Measurements from ENCODE around the gene HLA-E. TPM values are rescaled to one million over a fixed set of nuclear protein-coding genes. Genes with fewer than 3 reads are reported as not detected.
A peak's percentile ranks its signal among the peaks of the same experiment; 100 is the strongest.

The HLA-E gene
- total RNA-seq, 5 donors from 2014 or later (not counting 1 experiment from before 2014, with no cell fraction given): 1,114 to 1,417 (median 1,253) TPM

DNA sequence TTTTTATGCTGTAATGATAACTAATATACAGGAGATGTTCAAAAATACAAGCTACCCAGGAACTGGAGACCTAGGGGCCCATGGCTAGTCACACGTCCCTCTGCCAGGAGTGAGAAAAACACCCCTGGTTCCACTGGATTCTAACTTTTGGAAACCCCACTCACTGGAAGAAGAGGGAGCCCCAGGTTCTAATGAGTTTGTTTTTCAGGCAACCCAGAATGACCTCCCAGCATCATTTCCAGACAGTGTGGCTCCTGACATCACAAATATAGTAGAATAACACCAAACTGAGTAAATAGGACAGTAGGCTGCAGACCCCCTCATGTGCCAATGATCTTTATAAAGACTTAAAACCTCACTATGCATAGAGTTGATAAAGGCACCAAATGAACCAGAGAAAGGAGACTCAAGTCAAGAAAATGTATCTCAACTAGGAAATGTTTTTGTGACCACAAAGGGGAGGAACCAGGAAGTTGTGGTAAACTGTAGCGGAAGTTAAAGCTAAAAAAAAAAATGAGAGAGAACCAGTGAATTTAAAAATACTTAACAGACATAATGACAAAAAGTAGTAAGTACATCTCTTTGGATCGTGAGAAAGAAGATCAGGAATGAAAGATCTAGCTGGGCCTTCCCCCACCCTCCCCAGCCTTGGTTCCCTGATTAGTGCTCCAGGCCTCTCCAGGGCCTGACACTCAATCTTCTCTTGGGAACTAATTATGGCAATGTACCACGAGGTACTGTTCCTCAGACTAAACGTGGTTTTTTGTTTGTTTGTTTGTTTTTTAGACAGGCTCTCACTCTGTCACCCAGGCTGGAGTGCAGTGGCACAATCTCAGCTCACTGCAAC lies 19.8 kb downstream of the HLA-E start:
- H3K27me3 Mint-ChIP-seq: no peaks in the 10 kb centered on the region
- DNase-seq (peak in 5 of 35 experiments; percentile 31 to 84 (median 45)), ATAC-seq (replicated peaks in 1 of 4) (peak; percentile 80 to 87 (median 85))
- H3K9me3 ChIP-seq: no peaks in the 10 kb centered on the region
- H3K27ac Mint-ChIP-seq: peak overlapping the region; percentile 80 to 86
- peaks cover 60 to 83% of the 10 kb centered on the region in 2 experiments for H3K4me1 ChIP-seq (ENCODE audit: control insufficient read depth in 1 of 2, extremely low read depth in 1 of 2, insufficient read depth in 2 of 2, low read length in 2 of 2)
- H3K4me3 ChIP-seq (ENCODE audit: control insufficient read depth in 1 of 2, extremely low read depth in 1 of 2, low read length in 1 of 2): peak overlapping the region; percentile 13 to 27
- H3K36me3 Mint-ChIP-seq: no peaks in the 10 kb centered on the region
- no peaks in the 10 kb centered on the region for H3K27me3 ChIP-seq (replicated peaks in 1 of 2; ENCODE audit: control insufficient read depth in 2 of 2, extremely low read depth in 1 of 2, insufficient read depth in 2 of 2, low read length in 1 of 2)
- no peaks in the 10 kb centered on the region for H3K36me3 ChIP-seq (ENCODE audit: control insufficient read depth in 2 of 2, extremely low read depth in 1 of 2, insufficient read depth in 1 of 2, low read length in 1 of 2)
- peak overlapping the region; percentile 10 to 73 (median 43) for H3K4me3 Mint-ChIP-seq
- ChIA-PET POLR2A (interaction anchor here (0.6 to 1.3 kb wide), 6 partner anchors 15 to 227 kb away, joined by 3 to 6 read pairs (median 4); no protein-coding TSS in a partner anchor), CTCF (interaction anchor here (0.5 to 3.8 kb wide), 12 partner anchors 13 to 366 kb away, joined by 3 to 17 read pairs (median 3); no protein-coding TSS in a partner anchor)
- H3K9me3 Mint-ChIP-seq: no peaks in the 10 kb centered on the region
- no CpG with 5 or more reads among the region's 5 CpGs for WGBS (ENCODE audit: insufficient coverage)
- H3K4me1 Mint-ChIP-seq: peaks cover 53 to 68% (median 59%) of the 10 kb centered on the region in 3 donors
- peak overlapping the region; percentile 65 for H3K27ac ChIP-seq (ENCODE audit: low read length)

DNA sequence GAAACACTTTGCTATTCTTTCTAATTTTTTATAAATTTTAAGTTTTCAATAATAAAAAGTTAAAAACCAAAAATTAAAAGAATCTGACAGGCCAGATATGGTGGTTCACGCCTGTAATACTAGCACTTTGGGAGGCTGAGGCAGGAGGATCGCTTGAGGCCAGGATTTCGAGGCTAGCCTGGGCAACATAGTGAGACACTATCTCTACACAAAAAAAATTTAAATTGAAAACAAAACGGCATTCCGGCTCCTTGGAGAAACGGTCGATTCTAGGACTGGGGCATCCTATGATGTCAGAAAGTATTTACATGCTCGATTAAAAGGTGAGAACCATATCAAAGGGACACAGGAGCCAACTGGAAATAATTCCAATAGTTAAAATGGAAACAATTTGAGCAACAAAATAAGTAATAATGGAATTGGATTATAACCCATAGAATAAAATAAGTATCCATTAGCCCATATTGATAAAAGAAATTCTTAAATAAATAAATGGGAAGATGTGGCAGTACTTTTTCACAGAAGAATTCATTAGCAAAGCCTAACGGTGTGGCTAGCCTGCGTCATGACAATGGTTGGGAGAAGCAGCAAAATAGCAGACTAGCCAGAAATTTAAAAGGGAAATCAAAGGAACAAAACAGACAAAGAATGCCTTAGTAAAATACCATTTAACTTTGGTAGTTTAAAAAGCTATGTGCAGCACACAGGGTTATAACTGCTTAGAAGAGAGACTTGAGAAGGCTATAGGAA lies 21.3 kb downstream of the HLA-E start:
- Mint-ChIP-seq H3K4me1 (peaks cover 68 to 81% (median 70%) of the 10 kb centered on the region in 3 donors), H3K36me3 (no peaks in the 10 kb centered on the region), H3K27me3 (no peaks in the 10 kb centered on the region), H3K4me3 (peak overlapping the region in 1 of 3 donors; percentile 73), H3K9me3 (no peaks in the 10 kb centered on the region), H3K27ac (peak overlapping the region; percentile 71)
- no peaks in the 10 kb centered on the region for H3K27me3 ChIP-seq (replicated peaks in 1 of 2; ENCODE audit: control insufficient read depth in 2 of 2, extremely low read depth in 1 of 2, insufficient read depth in 2 of 2, low read length in 1 of 2)
- peak overlapping the region; percentile 65 for H3K27ac ChIP-seq (ENCODE audit: low read length)
- ATAC-seq (replicated peaks in 1 of 4) (no peak), DNase-seq (no peak)
- H3K36me3 ChIP-seq (ENCODE audit: control insufficient read depth in 2 of 2, extremely low read depth in 1 of 2, insufficient read depth in 1 of 2, low read length in 1 of 2): no peaks in the 10 kb centered on the region
- ChIA-PET POLR2A (interaction anchor here (0.5 to 1.1 kb wide), 5 partner anchors 17 to 103 kb away, joined by 3 to 4 read pairs (median 3); partner anchors contain the start of gene ABCF1 (in 1 of the 2)), CTCF (interaction anchor here (0.5 to 3.8 kb wide), 4 partner anchors 17 to 37 kb away, joined by 3 to 17 read pairs (median 8); no protein-coding TSS in a partner anchor)
- peaks cover 65 to 91% of the 10 kb centered on the region in 2 experiments for H3K4me1 ChIP-seq (ENCODE audit: control insufficient read depth in 1 of 2, extremely low read depth in 1 of 2, insufficient read depth in 2 of 2, low read length in 2 of 2)
- H3K9me3 ChIP-seq: no peaks in the 10 kb centered on the region
- WGBS (ENCODE audit: insufficient coverage): 95% methylated on average over 7 of the region's 10 CpGs
- no peak overlapping the region for H3K4me3 ChIP-seq (ENCODE audit: control insufficient read depth in 1 of 2, extremely low read depth in 1 of 2, low read length in 1 of 2)

DNA sequence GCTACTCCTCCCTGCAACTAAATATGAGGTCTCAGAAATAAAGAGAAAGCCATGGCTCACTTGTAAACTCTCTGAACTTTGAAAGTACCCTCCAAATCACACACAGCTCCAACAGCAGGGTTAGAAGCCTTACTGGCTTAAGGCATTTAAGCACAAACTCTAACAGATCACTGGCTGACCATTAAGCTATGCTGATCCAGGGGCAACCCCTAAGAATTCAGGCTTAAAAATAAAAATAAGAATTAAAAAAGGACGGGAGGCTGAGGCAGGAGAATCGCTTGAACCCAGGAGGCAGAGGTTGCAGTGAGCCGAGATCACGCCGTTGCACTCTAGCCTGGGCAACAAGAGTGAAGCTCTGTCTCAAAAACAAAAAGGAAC lies 21.8 kb downstream of the HLA-E start:
- Mint-ChIP-seq H3K4me1 (peaks cover 69 to 81% (median 74%) of the 10 kb centered on the region in 3 donors), H3K27me3 (no peaks in the 10 kb centered on the region), H3K27ac (peak overlapping the region; percentile 71), H3K9me3 (no peaks in the 10 kb centered on the region), H3K36me3 (no peaks in the 10 kb centered on the region), H3K4me3 (peak overlapping the region in 2 of 3 donors; percentile 7 to 65)
- H3K4me1 ChIP-seq (ENCODE audit: control insufficient read depth in 1 of 2, extremely low read depth in 1 of 2, insufficient read depth in 2 of 2, low read length in 2 of 2): peaks cover 61 to 92% of the 10 kb centered on the region in 2 experiments
- WGBS (ENCODE audit: insufficient coverage): 83% methylated on average over 5 of the region's 5 CpGs
- no peaks in the 10 kb centered on the region for H3K27me3 ChIP-seq (replicated peaks in 1 of 2; ENCODE audit: control insufficient read depth in 2 of 2, extremely low read depth in 1 of 2, insufficient read depth in 2 of 2, low read length in 1 of 2)
- ATAC-seq (replicated peaks in 1 of 4) (no peak), DNase-seq (no peak)
- no peaks in the 10 kb centered on the region for H3K36me3 ChIP-seq (ENCODE audit: control insufficient read depth in 2 of 2, extremely low read depth in 1 of 2, insufficient read depth in 1 of 2, low read length in 1 of 2)
- H3K9me3 ChIP-seq: no peaks in the 10 kb centered on the region
- CTCF ChIA-PET: interaction anchor here in 1 of 2 donors (0.7 to 3.8 kb wide), 3 partner anchors 10 to 21 kb away, joined by 3 to 17 read pairs (median 12); no protein-coding TSS in a partner anchor
- peak overlapping the region; percentile 65 for H3K27ac ChIP-seq (ENCODE audit: low read length)
- POLR2A ChIA-PET: interaction anchor here (0.5 to 1.1 kb wide), 6 partner anchors 17 to 102 kb away, joined by 3 to 4 read pairs (median 3); partner anchors contain the start of gene ABCF1 (in 1 of the 2)
- peak overlapping the region in 1 of 2 donors; percentile 18 for H3K4me3 ChIP-seq (ENCODE audit: control insufficient read depth in 1 of 2, extremely low read depth in 1 of 2, low read length in 1 of 2)

DNA sequence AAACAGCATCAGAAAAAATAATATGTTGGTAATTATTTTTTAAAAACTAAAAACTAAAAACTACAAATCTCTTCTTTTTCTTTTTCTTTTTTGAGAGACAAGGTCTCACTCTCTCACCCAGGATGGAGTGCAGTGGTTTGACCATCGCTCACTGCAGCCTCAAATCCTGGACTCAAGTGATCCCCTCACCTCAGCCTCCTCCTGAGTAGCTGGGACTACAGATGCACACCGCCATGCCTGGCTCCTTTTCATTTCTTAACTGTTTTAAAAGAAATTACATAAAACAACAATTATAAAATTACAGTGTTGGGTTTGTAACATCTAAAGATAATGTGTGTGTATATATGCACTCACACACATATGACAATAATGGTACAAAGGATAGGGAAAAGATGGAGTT lies 24.1 kb downstream of the HLA-E start:
- H3K36me3 Mint-ChIP-seq: peaks cover 3% of the 10 kb centered on the region
- Histone ChIP-seq H3K4me1 (ENCODE audit: control insufficient read depth in 1 of 2, extremely low read depth in 1 of 2, insufficient read depth in 2 of 2, low read length in 2 of 2) (peaks cover 57 to 89% of the 10 kb centered on the region in 2 experiments), H3K9me3 (no peaks in the 10 kb centered on the region), H3K27ac (ENCODE audit: low read length) (no peak overlapping the region), H3K27me3 (replicated peaks in 1 of 2; ENCODE audit: control insufficient read depth in 2 of 2, extremely low read depth in 1 of 2, insufficient read depth in 2 of 2, low read length in 1 of 2) (no peaks in the 10 kb centered on the region), H3K36me3 (ENCODE audit: control insufficient read depth in 2 of 2, extremely low read depth in 1 of 2, insufficient read depth in 1 of 2, low read length in 1 of 2) (no peaks in the 10 kb centered on the region), H3K4me3 (ENCODE audit: control insufficient read depth in 1 of 2, extremely low read depth in 1 of 2, low read length in 1 of 2) (no peak overlapping the region)
- DNase-seq: no peak
- peaks cover 68 to 80% (median 72%) of the 10 kb centered on the region in 3 donors for H3K4me1 Mint-ChIP-seq
- no peak for ATAC-seq (replicated peaks in 1 of 4)
- WGBS (ENCODE audit: insufficient coverage): no CpG with 5 or more reads among the region's 2 CpGs
- H3K27me3 Mint-ChIP-seq: no peaks in the 10 kb centered on the region
- ChIA-PET POLR2A (no interaction called here), CTCF (no interaction called here)
- H3K9me3 Mint-ChIP-seq: peaks cover 0 to 3% (median 2%) of the 10 kb centered on the region in 3 donors
- H3K4me3 Mint-ChIP-seq: no peak overlapping the region
- no peak overlapping the region for H3K27ac Mint-ChIP-seq

DNA sequence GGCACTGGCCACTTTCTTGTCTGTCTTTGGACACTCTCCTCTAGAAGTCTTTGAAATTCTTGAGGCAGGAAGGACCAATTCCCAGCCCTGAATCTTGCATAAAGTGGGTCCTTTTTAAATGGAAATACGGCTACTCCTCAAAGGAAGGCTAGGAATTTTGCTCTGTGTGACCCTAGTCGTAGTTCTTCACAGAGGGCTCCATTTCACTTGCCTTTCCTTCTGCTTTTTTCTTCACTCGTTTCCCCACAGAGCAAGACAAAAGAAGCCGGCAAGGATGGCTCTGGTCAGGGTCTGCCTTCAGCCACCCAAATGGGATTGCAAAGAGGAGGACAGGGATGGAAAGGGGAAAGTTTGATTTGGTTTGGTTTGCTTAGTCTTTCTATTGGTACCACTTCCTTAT lies 25.8 kb downstream of the HLA-E start:
- no peak for ATAC-seq (replicated peaks in 1 of 4)
- Histone ChIP-seq H3K9me3 (no peaks in the 10 kb centered on the region), H3K36me3 (ENCODE audit: control insufficient read depth in 2 of 2, extremely low read depth in 1 of 2, insufficient read depth in 1 of 2, low read length in 1 of 2) (no peaks in the 10 kb centered on the region), H3K27ac (ENCODE audit: low read length) (peak overlapping the region; percentile 93), H3K4me3 (ENCODE audit: control insufficient read depth in 1 of 2, extremely low read depth in 1 of 2, low read length in 1 of 2) (peak overlapping the region; percentile 45 to 62), H3K4me1 (ENCODE audit: control insufficient read depth in 1 of 2, extremely low read depth in 1 of 2, insufficient read depth in 2 of 2, low read length in 2 of 2) (peaks cover 47 to 87% of the 10 kb centered on the region in 2 experiments), H3K27me3 (replicated peaks in 1 of 2; ENCODE audit: control insufficient read depth in 2 of 2, extremely low read depth in 1 of 2, insufficient read depth in 2 of 2, low read length in 1 of 2) (no peaks in the 10 kb centered on the region)
- peaks cover 0 to 7% (median 5%) of the 10 kb centered on the region in 3 donors for H3K9me3 Mint-ChIP-seq
- peak overlapping the region; percentile 84 to 89 (median 85) for H3K4me3 Mint-ChIP-seq
- ChIA-PET CTCF (no interaction called here), POLR2A (interaction anchor here in 1 of 2 donors (1.4 kb wide), 1 partner anchor 24 kb away, joined by 3 read pairs; no protein-coding TSS in a partner anchor)
- no CpG with 5 or more reads among the region's 4 CpGs for WGBS (ENCODE audit: insufficient coverage)
- H3K36me3 Mint-ChIP-seq: peaks cover 7% of the 10 kb centered on the region
- H3K4me1 Mint-ChIP-seq: peaks cover 67 to 77% (median 72%) of the 10 kb centered on the region in 3 donors
- H3K27me3 Mint-ChIP-seq: no peaks in the 10 kb centered on the region
- peak overlapping the region; percentile 98 to 99 for H3K27ac Mint-ChIP-seq
- DNase-seq: no peak
